A549 (cell line): ENCODE results near the gene WDR26. TPM values are rescaled to one million over a fixed set of nuclear protein-coding genes. Genes with fewer than 3 reads are reported as not detected.

ENCODE experiments used
- ATAC-seq, 2 experiments: fragments of 200-7000 bp in 1 of 2; fragments of >200 bp in 1 of 2; cut with Nextera tagmentation in 1 of 2; cut with Tn5 transposase in 1 of 2; 3 replicates each; pipeline versions ENCODE4 v1.8.0 to v1.9.1; 2018 to 2020; ENCODE audit warnings: mild to moderate bottlenecking in 1 of 2, moderate library complexity in 1 of 2
- CTCF ChIA-PET: fragments of 300-600 bp; sonication (Branson Sonifier 250); formaldehyde crosslinking; extraction: SDS; loops from one replicate; lab custom pipeline; 2021; ENCODE audit warnings: antibody characterized with exemption, inconsistent platforms; lab: Yijun Ruan, JAX
- POLR2A ChIA-PET: fragments of 350-600 bp; formaldehyde crosslinking; extraction: SDS; loops from one replicate; lab custom pipeline; 2021; ENCODE audit warnings: antibody characterized with exemption, inconsistent platforms; lab: Yijun Ruan, JAX
- DNase-seq, 2 experiments: peaks; one replicate each; pipeline versions ENCODE4 v3.0.0 to v3.0.0-alpha.2; 2011 to 2016; ENCODE audit warnings: low read depth in 1 of 2, low spot score in 1 of 2
- FAIRE-seq: peaks from 2 replicates; lab custom pipeline; 2011; peaks lifted over from hg19 to GRCh38; lab: Jason Lieb, UNC
- H3K27ac ChIP-seq, 2 experiments: fragments of >200 bp; sonication (Bioruptor Twin); formaldehyde crosslinking; 3 replicates each; pipeline ENCODE4 v1.5.1; 2016 to 2017
- H3K4me1 ChIP-seq: fragments of >200 bp; sonication (Bioruptor Twin); formaldehyde crosslinking; 3 replicates; pipeline ENCODE4 v1.6.1; 2016
- H3K4me2 ChIP-seq: fragments of >200 bp; sonication (Bioruptor Twin); formaldehyde crosslinking; 3 replicates; pipeline ENCODE4 v1.6.1; 2016
- H3K4me3 ChIP-seq: fragments of >200 bp; sonication (Bioruptor Twin); formaldehyde crosslinking; 3 replicates; pipeline ENCODE4 v1.5.1; 2016
- H3K9me3 ChIP-seq: fragments of >200 bp; sonication (Bioruptor Twin); formaldehyde crosslinking; 3 replicates; pipeline ENCODE4 v1.6.1; 2016
- CBX2 ChIP-seq: fragments of 200-600 bp; sonication (generic); IDR thresholded peaks from 2 replicates; pipeline ENCODE4 v1.6.1; 2016; ENCODE audit warnings: low read depth, mild to moderate bottlenecking, borderline replicate concordance
- CEBPB ChIP-seq, 2 experiments: fragments of >200 bp in 1 of 2; sonication (Bioruptor Twin) in 1 of 2; formaldehyde crosslinking in 1 of 2; IDR thresholded peaks; 2 replicates each; pipeline ENCODE4 v1.6.1; 2012 to 2016
- CHD2 ChIP-seq: fragments of 150-350 bp; IDR thresholded peaks from 2 replicates; pipeline ENCODE4 v1.6.1; 2014; ENCODE audit warnings: low read length; ENCODE audit not compliant: partially characterized antibody
- EHF ChIP-seq: fragments of 250-450 bp; sonication (Bioruptor Pico); IDR thresholded peaks from 2 replicates; pipeline ENCODE4 v1.5.0; 2020; ENCODE audit warnings: mild to moderate bottlenecking
- FOSL2 ChIP-seq, 2 experiments: fragments of 450-650 bp in 1 of 2; fragments of >200 bp in 1 of 2; sonication (Bioruptor Twin) in 1 of 2; formaldehyde crosslinking; IDR thresholded peaks; 2 replicates each; pipeline versions ENCODE4 v1.5.0 to v1.6.1; 2016 to 2020; ENCODE audit warnings: mild to moderate bottlenecking in 1 of 2, moderate library complexity in 1 of 2
- GATA3 ChIP-seq: IDR thresholded peaks from 2 replicates; pipeline ENCODE4 v1.6.1; 2012; ENCODE audit warnings: borderline replicate concordance
- HOXB5 ChIP-seq: fragments of 250-450 bp; sonication (Bioruptor Pico); IDR thresholded peaks from 2 replicates; pipeline ENCODE4 v1.5.0; 2020; ENCODE audit warnings: mild to moderate bottlenecking, moderate library complexity
- JUN ChIP-seq, 2 experiments: fragments of >200 bp; sonication (Bioruptor Twin); formaldehyde crosslinking; IDR thresholded peaks; 2 replicates in 1 of 2; 3 replicates in 1 of 2; pipeline ENCODE4 v1.6.1; 2016 to 2017
- KDM1A ChIP-seq: fragments of 200-600 bp; sonication (generic); IDR thresholded peaks from 2 replicates; pipeline ENCODE4 v1.6.1; 2016; ENCODE audit warnings: low read depth, mild to moderate bottlenecking
- PHF8 ChIP-seq: fragments of 200-600 bp; sonication (generic); IDR thresholded peaks from 2 replicates; pipeline ENCODE4 v1.6.1; 2016; ENCODE audit warnings: low read depth, mild to moderate bottlenecking, antibody characterized with exemption, moderate library complexity, borderline replicate concordance
- POLR2A ChIP-seq: IDR thresholded peaks from 2 replicates; pipeline ENCODE4 v1.6.1; 2012; ENCODE audit warnings: mild to moderate bottlenecking, low read length
- ZC3H11A ChIP-seq: fragments of 450-650 bp; IDR thresholded peaks from 2 replicates; pipeline ENCODE4 v1.6.1; 2014; ENCODE audit warnings: antibody characterized with exemption, mild to moderate bottlenecking
- WGBS: methylation state at CpG from one replicate; pipeline ENCODE4 v1.1.6; 2017; ENCODE audit errors: missing lambda C conversion rate; 5-methylcytosine and 5-hydroxymethylcytosine counted together
- polyA plus RNA-seq, 4 experiments: library from polyadenylated mRNA; depleted of rRNA in 3 of 4; stranded (reverse); fragments of >200 nt; fragmentation: RNase III in 1 of 4; extraction: RNeasy Plus Mini Kit Qiagen cat#74134 plus additional on column Dnase treatment in 1 of 4; gene quantifications; 2 replicates in 3 of 4; 3 replicates in 1 of 4; pipeline ENCODE4 v1.2.3, GENCODE V29; 2011 to 2017
- TF ChIP-seq, protein P1 (sequence below): IDR thresholded peaks from 2 replicates; pipeline ENCODE4 v1.6.1; 2012
- TF ChIP-seq, protein P2 (sequence below): fragments of >200 bp; sonication (Bioruptor Twin); formaldehyde crosslinking; IDR thresholded peaks from 3 replicates; pipeline ENCODE4 v1.6.1; 2016
- TF ChIP-seq, protein P3 (sequence below): IDR thresholded peaks from 2 replicates; pipeline ENCODE4 v1.6.1; 2012
- TF ChIP-seq, protein P4 (sequence below): fragments of 150-350 bp; IDR thresholded peaks from 2 replicates; pipeline ENCODE4 v1.6.1; 2014; ENCODE audit warnings: low read depth, mild to moderate bottlenecking, low read length

Gene WDR26
- polyA plus RNA-seq, 2 of the 4 experiments (the other 2 are of a cell fraction), result 38.4 to 45.2 TPM

DNA sequence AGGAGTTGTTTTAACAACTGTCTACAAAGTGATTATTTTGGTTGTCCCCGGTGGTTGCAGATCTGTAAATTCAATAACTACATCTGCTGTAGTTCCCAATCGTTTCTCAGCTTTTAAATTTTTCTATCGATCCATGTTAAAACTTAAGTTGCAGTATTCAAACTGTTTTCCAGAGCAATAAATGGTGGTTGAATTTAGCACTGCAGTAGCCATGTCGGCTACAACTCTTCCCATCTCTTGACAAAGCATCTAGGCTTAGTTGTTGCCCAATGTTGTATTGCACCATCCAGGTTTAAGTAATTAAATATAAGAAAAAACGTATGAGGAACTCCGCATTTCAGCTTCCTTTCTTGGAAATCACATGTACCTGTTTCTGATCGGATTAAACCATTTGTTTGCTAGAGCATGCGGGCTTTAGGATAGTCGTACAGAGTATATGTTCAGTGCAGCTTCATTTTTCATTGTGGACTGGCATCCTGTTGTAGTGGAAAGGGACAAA is 76.9 kb downstream of the WDR26 start:
- peaks cover 20% of the 10 kb centered on the region for H3K4me1 ChIP-seq
- peak overlapping the region; percentile 85 to 96 for H3K27ac ChIP-seq
- peak; percentile 29 to 41 for DNase-seq
- peak; percentile 21 to 40; a peak in 2 of 6 replicates for ATAC-seq
- peak overlapping the region; percentile 62 for H3K4me3 ChIP-seq
- FAIRE-seq, result no peak
- TF ChIP-seq KDM1A (no peak), CEBPB (IDR thresholded peaks at IDR 0.05) (peak; percentile 51 to 67; a peak in 2 of 4 replicates)
- H3K4me2 ChIP-seq, result peak overlapping the region; percentile 82
- WGBS, result 30% methylated on average over 9 of the region's 9 CpGs
- POLR2A ChIA-PET, result interaction anchor here (1.2 kb wide), 1 partner anchor 28 kb away, joined by 3 read pairs; the partner anchor contains the start of gene NVL
- CTCF ChIA-PET, result interaction anchor here (0.6 kb wide), 2 partner anchors 9 to 666 kb away, joined by 3 to 5 read pairs; no protein-coding TSS in a partner anchor
- no peaks in the 10 kb centered on the region for H3K9me3 ChIP-seq

DNA sequence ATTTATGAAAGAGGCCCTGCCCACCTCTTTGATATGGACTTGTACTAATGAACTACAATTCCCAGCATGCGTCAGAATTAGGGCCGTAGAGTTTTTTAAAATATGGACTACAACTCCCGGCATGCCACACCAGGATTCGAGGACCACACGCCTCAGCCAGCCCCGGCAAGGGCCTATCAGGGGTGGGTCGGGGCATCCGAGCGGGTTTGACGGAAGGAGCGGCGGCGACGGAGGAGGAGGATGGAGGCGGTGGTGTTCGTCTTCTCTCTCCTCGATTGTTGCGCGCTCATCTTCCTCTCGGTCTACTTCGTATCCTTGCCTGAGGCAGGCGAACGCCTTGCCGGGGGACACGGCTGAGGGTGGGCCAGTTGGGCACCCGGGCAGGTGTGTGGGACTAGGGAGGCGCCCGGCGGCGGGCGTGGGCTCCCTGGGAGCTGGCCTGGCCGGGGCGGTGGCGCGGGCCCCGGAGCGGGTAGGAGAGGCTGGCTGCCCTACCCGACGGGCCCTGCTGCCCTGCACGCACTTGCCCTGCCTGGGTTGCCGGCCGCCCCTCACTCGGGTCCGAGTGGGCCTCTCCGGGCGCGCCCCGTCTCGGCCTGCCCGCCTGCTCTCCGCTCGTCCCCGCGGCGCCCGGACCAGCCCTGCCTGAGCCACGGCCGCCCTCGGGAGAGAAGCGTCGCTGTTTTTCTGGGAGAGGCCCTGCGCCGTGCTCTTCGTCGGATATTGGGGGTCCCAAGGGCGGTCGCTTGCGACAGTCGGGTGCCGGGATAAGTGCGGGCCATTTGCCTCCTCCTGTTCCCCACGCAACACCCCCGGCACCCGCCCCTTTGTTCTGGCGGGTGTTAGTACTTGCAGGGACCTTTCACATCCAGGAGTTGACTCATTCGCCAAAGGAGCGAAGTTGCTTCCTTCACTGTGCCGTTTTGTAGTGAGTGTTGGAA is 77.6 kb downstream of the WDR26 start, which contains the start of gene CNIH4:
TSS of gene CNIH4 (plus strand) at position 195 of the 941 bp plus-strand sequence. CDS start at position 241, 46 bp downstream.
- no peak for TF ChIP-seq EHF
- no peak for TF ChIP-seq HOXB5 (CRISPR knock-in tag)
- TF ChIP-seq PHF8, result peak; percentile 70; the same call in 1 of the 2 replicates
- TF ChIP-seq, protein P1, sequence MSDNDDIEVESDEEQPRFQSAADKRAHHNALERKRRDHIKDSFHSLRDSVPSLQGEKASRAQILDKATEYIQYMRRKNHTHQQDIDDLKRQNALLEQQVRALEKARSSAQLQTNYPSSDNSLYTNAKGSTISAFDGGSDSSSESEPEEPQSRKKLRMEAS, result peak; percentile 65
- peak; percentile 22 to 69; a peak in 3 of 5 replicates for TF ChIP-seq JUN (IDR thresholded peaks at IDR 0.05)
- no peak for TF ChIP-seq CBX2
- TF ChIP-seq ZC3H11A, result no peak
- TF ChIP-seq POLR2A, result peak; percentile 92
- TF ChIP-seq FOSL2 (IDR thresholded peaks at IDR 0.05), result no peak
- peak; percentile 31 for TF ChIP-seq FOSL2 (CRISPR knock-in tag; IDR thresholded peaks at IDR 0.05)
- TF ChIP-seq, protein P2, sequence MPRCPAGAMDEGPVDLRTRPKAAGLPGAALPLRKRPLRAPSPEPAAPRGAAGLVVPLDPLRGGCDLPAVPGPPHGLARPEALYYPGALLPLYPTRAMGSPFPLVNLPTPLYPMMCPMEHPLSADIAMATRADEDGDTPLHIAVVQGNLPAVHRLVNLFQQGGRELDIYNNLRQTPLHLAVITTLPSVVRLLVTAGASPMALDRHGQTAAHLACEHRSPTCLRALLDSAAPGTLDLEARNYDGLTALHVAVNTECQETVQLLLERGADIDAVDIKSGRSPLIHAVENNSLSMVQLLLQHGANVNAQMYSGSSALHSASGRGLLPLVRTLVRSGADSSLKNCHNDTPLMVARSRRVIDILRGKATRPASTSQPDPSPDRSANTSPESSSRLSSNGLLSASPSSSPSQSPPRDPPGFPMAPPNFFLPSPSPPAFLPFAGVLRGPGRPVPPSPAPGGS, result 0 out of 3 replicates have a peak, but pooled peaks have one; percentile 40
- TF ChIP-seq, protein P3, sequence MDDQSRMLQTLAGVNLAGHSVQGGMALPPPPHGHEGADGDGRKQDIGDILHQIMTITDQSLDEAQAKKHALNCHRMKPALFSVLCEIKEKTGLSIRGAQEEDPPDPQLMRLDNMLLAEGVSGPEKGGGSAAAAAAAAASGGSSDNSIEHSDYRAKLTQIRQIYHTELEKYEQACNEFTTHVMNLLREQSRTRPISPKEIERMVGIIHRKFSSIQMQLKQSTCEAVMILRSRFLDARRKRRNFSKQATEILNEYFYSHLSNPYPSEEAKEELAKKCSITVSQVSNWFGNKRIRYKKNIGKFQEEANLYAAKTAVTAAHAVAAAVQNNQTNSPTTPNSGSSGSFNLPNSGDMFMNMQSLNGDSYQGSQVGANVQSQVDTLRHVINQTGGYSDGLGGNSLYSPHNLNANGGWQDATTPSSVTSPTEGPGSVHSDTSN, result 0 out of 2 replicates have a peak, but pooled peaks have one; percentile 42
- no peak for TF ChIP-seq CHD2
- 0 out of 2 replicates have a peak, but pooled peaks have one; percentile 23 for TF ChIP-seq GATA3
- TF ChIP-seq, protein P4, sequence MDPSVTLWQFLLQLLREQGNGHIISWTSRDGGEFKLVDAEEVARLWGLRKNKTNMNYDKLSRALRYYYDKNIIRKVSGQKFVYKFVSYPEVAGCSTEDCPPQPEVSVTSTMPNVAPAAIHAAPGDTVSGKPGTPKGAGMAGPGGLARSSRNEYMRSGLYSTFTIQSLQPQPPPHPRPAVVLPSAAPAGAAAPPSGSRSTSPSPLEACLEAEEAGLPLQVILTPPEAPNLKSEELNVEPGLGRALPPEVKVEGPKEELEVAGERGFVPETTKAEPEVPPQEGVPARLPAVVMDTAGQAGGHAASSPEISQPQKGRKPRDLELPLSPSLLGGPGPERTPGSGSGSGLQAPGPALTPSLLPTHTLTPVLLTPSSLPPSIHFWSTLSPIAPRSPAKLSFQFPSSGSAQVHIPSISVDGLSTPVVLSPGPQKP, result no peak
- Histone ChIP-seq H3K9me3 (no peaks in the 10 kb centered on the region), H3K4me3 (peak within 1 kb of the TSS; percentile 62), H3K27ac (peak within 1 kb of the TSS; percentile 85 to 96), H3K4me2 (peak within 1 kb of the TSS; percentile 82), H3K4me1 (peaks cover 20% of the 10 kb centered on the region)
- ATAC-seq, result peak; percentile 98 to 99
- no peak for FAIRE-seq
- WGBS, result under 1% methylated on average over 30 of the region's 78 CpGs
- ChIA-PET POLR2A (interaction anchor here (1.2 kb wide), 1 partner anchor 27 kb away, joined by 3 read pairs; the partner anchor contains the start of gene NVL), CTCF (interaction anchor here (0.6 kb wide), 2 partner anchors 10 to 665 kb away, joined by 3 to 5 read pairs; no protein-coding TSS in a partner anchor)
- DNase-seq, result peak; percentile 94 to 96
